ENCODE data around the gene ADAMTS12.

- TF ChIP-seq CTCF (IDR thresholded peaks at IDR 0.05) (no peak), POLR2A (IDR thresholded peaks at IDR 0.05) (no peak)
Measured at GRCh38 chr5:33774341-33774740, 117.4 kb downstream of the ADAMTS12 start.

Data from lower leg skin (tissue), 3 donors.